Hepatocyte (in vitro differentiated cells): ENCODE data around the gene COMMD2.

Experiments used
- EZH2 ChIP-seq: fragments of 200-600 bp; sonication (generic); IDR thresholded peaks from 2 replicates; pipeline ENCODE4 v1.6.1; 2016; ENCODE audit warnings: antibody characterized with exemption, mild to moderate bottlenecking, borderline replicate concordance
- EZH2phosphoT487 ChIP-seq: fragments of 200-600 bp; sonication (generic); IDR thresholded peaks from one replicate; pipeline ENCODE4 v1.6.1; 2018; ENCODE audit warnings: antibody characterized with exemption, mild to moderate bottlenecking, low read depth, moderate library complexity; ENCODE audit not compliant: unreplicated experiment, severe bottlenecking
- TF ChIP-seq, protein P1 (sequence below): fragments of 200-600 bp; sonication (generic); IDR thresholded peaks from 2 replicates; pipeline ENCODE4 v1.5.1; 2016; ENCODE audit warnings: antibody characterized with exemption, mild to moderate bottlenecking; ENCODE audit not compliant: poor library complexity

DNA sequence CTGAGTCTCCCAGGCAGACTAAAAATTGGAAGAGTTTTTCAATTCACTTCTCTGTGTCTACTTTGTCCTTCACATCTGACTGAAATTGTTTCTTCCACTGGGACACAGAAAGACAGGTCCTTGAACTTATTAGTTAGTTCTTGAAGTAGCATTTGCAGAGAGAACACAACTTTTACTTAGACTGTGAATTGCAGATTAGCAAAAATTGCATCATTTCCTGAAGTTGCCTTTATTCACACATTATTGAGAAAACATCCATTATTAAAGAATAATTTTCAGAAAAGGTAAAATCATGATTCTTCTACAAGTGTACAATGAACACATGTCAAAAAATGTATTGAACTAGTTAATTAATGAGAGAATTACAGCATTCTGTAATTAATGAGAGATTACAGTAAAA is 1.4 kb upstream of the COMMD2 start:
- TF ChIP-seq, protein P1, sequence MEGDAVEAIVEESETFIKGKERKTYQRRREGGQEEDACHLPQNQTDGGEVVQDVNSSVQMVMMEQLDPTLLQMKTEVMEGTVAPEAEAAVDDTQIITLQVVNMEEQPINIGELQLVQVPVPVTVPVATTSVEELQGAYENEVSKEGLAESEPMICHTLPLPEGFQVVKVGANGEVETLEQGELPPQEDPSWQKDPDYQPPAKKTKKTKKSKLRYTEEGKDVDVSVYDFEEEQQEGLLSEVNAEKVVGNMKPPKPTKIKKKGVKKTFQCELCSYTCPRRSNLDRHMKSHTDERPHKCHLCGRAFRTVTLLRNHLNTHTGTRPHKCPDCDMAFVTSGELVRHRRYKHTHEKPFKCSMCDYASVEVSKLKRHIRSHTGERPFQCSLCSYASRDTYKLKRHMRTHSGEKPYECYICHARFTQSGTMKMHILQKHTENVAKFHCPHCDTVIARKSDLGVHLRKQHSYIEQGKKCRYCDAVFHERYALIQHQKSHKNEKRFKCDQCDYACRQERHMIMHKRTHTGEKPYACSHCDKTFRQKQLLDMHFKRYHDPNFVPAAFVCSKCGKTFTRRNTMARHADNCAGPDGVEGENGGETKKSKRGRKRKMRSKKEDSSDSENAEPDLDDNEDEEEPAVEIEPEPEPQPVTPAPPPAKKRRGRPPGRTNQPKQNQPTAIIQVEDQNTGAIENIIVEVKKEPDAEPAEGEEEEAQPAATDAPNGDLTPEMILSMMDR: no peak
- no peak for TF ChIP-seq EZH2
- no peak for TF ChIP-seq EZH2phosphoT487
